Measurements from ENCODE around the gene MKRN2.
"Not testable (repeated sequence)": the region's sequence is repeated elsewhere in the genome, so short reads cannot be mapped to it uniquely, and the experiment has no call there.

MKRN2 gene

DNA sequence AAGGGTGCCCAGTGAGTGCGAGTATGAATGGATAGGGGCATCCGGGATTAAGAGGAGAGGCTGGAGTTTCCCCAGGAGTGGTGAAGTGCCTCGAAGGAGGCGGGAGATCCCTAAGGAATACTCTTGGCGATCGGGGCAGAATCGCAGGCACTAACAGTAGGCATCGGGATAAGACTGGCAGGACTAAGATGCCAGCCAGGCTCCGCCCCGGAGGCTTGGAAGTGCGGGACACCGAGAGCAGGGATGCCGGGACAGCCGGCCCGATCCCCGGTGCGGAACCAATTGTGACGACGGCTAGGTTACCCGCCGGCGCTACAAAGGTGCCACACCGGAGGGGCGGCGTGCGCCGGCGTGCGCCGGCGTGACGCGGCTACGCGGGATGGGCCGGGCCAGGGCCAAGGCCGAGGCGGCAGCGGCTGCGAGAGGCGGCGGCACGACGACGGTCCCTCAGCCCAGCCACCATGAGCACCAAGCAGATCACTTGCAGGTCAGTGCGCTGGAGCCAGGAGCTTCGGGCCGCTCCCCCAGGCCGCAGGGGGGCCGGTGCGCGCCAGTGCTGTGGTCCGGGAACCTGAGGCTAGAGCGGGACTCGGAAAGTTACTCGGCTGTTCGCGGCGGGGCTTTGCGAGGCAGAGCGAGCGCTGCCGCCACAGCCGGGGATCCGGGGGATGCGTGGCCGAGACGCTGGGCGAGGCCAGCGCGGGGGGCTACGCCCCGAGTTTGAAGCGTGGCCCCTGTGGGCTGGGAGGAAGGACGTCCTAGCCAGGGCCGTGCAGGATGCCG, at the start of gene MKRN2:
Gene MKRN2, plus strand, starts transcription at position 398 of the 783 bp plus-strand sequence. Its CDS starts 64 bp downstream, at position 462.
- peak; percentile 96 for DNase-seq (ENCODE audit: low read depth, low spot score)

- DNase-seq (ENCODE audit: low read depth, low spot score), result peak; percentile 76
Measured at GRCh38 chr3:12507591-12508281, 49.2 kb upstream of the MKRN2 start.

- peak; percentile 90 for DNase-seq (ENCODE audit: low read depth, low spot score)
Measured at GRCh38 chr3:12508291-12508700, 48.6 kb upstream of the MKRN2 start.

GRCh38 chr3:12509466-12509865, 47.4 kb upstream of the MKRN2 start:
- DNase-seq (ENCODE audit: low read depth, low spot score), result no peak

GRCh38 chr3:12512534-12513118, 44.3 kb upstream of the MKRN2 start:
- no peak for DNase-seq (ENCODE audit: low read depth, low spot score)

GRCh38 chr3:12513694-12514446, 43.0 kb upstream of the MKRN2 start:
- no peak for DNase-seq (ENCODE audit: low read depth, low spot score)

DNA sequence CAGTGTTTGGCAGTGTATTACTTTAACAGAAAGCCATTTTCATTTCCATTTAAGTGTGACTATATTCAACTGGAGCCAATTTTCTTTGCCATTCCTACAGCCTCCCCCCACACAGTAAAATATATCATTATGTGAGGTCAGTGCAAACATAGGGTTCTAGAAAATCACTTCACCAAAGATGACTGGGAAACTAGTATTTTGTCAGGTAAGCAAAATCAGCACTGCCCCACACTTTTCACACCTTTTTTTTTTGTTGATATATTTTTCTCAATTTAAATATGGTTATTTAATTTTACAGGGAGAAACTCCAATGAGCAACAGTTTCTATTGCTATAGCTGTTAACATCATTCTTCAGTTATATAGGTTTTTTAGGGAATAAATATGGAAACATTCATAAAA, 41.3 kb upstream of the MKRN2 start:
- no peak for DNase-seq (ENCODE audit: low read depth, low spot score)

GRCh38 chr3:12516873-12517272, 40.0 kb upstream of the MKRN2 start:
- DNase-seq (ENCODE audit: low read depth, low spot score), result no peak

- DNase-seq (ENCODE audit: low read depth, low spot score), result no peak
Measured at GRCh38 chr3:12518261-12519028, 38.4 kb upstream of the MKRN2 start.

- no peak for DNase-seq (ENCODE audit: low read depth, low spot score)
Measured at GRCh38 chr3:12521010-12521409, 35.9 kb upstream of the MKRN2 start.

DNA sequence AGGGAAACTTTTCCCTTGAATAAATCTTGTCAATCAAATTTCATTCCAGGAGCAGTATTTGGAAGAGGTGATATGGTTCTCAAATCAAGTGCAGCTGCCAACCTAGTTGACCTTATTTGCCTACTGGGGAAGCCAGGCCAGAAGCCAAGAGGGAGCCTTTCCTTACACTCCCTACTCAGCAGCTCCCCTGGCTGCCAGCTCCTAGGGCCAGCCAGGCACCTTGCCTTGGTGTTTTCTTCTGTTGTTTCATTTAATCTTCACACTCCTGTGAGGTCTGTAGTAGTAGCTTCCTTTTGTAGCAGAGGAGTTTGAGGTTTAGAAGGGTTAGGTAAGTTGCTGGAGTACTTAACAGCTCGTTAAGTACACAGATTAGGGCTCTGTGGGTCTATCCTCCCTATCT, 34.2 kb upstream of the MKRN2 start:
- DNase-seq (ENCODE audit: low read depth, low spot score), result peak; percentile 9

- DNase-seq (ENCODE audit: low read depth, low spot score), result no peak
Measured at GRCh38 chr3:12527757-12528143, 29.1 kb upstream of the MKRN2 start.

- no peak for DNase-seq (ENCODE audit: low read depth, low spot score)
Measured at GRCh38 chr3:12532182-12532581, 24.7 kb upstream of the MKRN2 start.

DNA sequence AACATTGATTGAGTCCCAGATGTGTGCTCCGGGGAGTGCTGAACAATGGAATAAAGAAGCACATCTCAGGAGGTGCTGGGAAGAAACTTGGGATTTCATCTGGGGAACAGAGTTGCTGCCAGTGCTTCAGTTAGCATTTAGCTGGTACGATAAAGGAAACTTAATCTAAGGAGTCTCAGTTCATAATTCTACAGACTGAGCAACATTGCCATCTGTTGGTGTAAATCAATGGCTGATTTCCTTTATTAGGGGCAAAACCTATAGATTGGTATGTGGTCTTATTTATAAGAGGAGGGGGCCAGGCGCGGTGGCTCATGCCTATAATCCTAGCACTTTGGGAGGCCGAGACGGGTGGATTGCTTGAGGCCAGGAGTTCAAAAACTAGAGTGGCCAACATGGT, 20.5 kb upstream of the MKRN2 start:
- DNase-seq (ENCODE audit: low read depth, low spot score), result peak; percentile 15

DNA sequence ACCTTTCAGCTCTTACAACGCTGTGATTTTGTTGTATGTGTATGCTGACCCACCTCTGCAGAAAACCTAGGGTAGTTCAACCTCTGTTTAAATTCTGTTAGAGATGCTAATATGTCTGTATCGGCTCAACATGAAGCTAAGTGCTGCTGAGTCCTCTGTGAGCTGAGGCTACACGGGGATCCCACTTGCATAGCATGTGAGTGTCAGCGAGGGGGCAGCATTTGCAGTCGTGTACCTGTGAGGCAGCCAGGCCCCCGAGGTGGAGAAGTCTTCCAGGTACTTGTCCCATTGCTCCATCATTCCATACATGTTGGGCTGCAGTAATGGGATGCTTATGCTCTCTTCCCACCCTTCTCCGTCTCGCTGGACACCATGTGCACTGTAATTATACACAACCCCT, 15.3 kb upstream of the MKRN2 start:
- peak; percentile 15 for DNase-seq (ENCODE audit: low read depth, low spot score)

GRCh38 chr3:12543497-12543896, 13.4 kb upstream of the MKRN2 start:
- DNase-seq (ENCODE audit: low read depth, low spot score), result not testable (repeated sequence)

DNA sequence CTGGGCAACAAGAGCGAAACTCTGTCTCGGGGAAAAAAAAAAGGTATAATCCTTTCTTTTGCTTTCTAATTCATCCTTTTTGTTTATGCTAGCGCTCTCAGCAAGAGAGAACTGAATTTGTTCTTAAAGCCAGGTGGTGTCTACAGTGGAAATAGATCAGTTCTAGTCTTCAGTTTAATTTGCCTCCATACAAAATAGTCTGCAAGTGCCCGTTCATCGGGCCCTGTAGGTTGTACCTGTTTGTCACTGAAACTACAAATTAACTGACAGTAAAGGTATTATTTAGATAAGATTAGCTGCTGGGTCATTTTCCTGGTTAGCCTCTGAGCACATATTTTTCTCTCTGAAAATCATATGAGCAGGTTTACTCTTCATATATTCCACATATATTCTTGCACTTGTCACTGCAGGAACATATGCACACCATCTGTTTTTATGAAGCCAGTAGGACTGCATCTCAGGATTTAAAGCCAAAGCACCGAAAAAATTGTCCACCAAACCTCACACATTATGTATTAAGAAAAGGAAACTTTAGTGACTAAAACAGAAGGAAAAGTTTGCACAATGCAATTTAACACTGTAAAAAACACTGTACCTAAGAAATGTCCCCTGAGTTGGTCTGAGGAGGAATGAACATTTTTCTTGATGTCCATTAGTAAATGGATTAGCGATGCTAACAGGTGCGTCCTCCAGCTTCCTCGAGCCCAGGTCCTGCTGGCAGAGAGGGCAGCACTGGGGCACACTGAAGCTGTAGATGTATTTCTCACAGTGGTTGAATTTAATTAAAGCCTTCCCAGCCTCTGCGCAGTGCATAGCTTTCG, 12.0 kb upstream of the MKRN2 start:
- no peak for DNase-seq (ENCODE audit: low read depth, low spot score)

- DNase-seq (ENCODE audit: low read depth, low spot score), result peak; percentile 9
Measured at GRCh38 chr3:12545473-12545791, 11.5 kb upstream of the MKRN2 start, which contains the start of gene MKRN2OS. Gene MKRN2OS, minus strand, starts transcription at chr3:12545499. Its CDS starts 35 bp downstream, at chr3:12545464.

- no peak for DNase-seq (ENCODE audit: low read depth, low spot score)
Measured at GRCh38 chr3:12549971-12550760, 6.7 kb upstream of the MKRN2 start.
